Muscle layer of colon (tissue), 2 donors: ENCODE data around the gene NR5A1.

Experiments used
- H3K27ac ChIP-seq: one replicate; pipeline ENCODE4 v1.7.0; 2013; ENCODE audit warnings: low read depth, mild to moderate bottlenecking, low read length, moderate library complexity
- H3K27me3 ChIP-seq, 2 donors: one replicate each; pipeline ENCODE4 v1.7.0; 2013; ENCODE audit warnings: low read length in 2 of 2, mild to moderate bottlenecking in 2 of 2; ENCODE audit not compliant: insufficient read depth in 2 of 2, control insufficient read depth in 1 of 2
- H3K36me3 ChIP-seq: one replicate; pipeline ENCODE4 v1.7.0; 2013; ENCODE audit warnings: mild to moderate bottlenecking, low read length; ENCODE audit not compliant: insufficient read depth
- H3K4me1 ChIP-seq: one replicate; pipeline ENCODE4 v1.7.0; 2013; ENCODE audit warnings: mild to moderate bottlenecking, low read length; ENCODE audit not compliant: insufficient read depth
- H3K4me3 ChIP-seq, 2 donors: one replicate each; pipeline ENCODE4 v1.7.0; 2013; ENCODE audit warnings: low read length in 2 of 2, low read depth in 1 of 2, mild to moderate bottlenecking in 1 of 2, moderate library complexity in 1 of 2
- H3K9ac ChIP-seq: one replicate; pipeline ENCODE4 v1.7.0; 2013; ENCODE audit warnings: low read length
- H3K9me3 ChIP-seq: one replicate; pipeline ENCODE4 v1.7.0; 2013; ENCODE audit warnings: mild to moderate bottlenecking, low read length
- donor health status: abdominal sarcoma.
- donor health status: Adenocarcinoma of cecum.

Gene NR5A1

GRCh38 chr9:124467410-124468060, 39.7 kb downstream of the NR5A1 start:
- Histone ChIP-seq H3K4me3 (no peak overlapping the region), H3K9ac (no peak overlapping the region), H3K27ac (no peak overlapping the region), H3K36me3 (no peaks in the 10 kb centered on the region), H3K9me3 (no peaks in the 10 kb centered on the region), H3K4me1 (no peaks in the 10 kb centered on the region), H3K27me3 (no peaks in the 10 kb centered on the region)

- H3K9ac ChIP-seq: no peak overlapping the region
- no peak overlapping the region for H3K27ac ChIP-seq
- H3K27me3 ChIP-seq: no peaks in the 10 kb centered on the region
- H3K4me1 ChIP-seq: no peaks in the 10 kb centered on the region
- H3K4me3 ChIP-seq: no peak overlapping the region
- H3K36me3 ChIP-seq: no peaks in the 10 kb centered on the region
- no peaks in the 10 kb centered on the region for H3K9me3 ChIP-seq
Observed at GRCh38 chr9:124465736-124466135, 41.5 kb downstream of the NR5A1 start.

GRCh38 chr9:124462739-124463138, 44.5 kb downstream of the NR5A1 start:
- H3K4me1 ChIP-seq: no peaks in the 10 kb centered on the region
- no peak overlapping the region for H3K9ac ChIP-seq
- H3K9me3 ChIP-seq: no peaks in the 10 kb centered on the region
- no peaks in the 10 kb centered on the region for H3K36me3 ChIP-seq
- no peak overlapping the region for H3K27ac ChIP-seq
- no peak overlapping the region for H3K4me3 ChIP-seq
- H3K27me3 ChIP-seq: no peaks in the 10 kb centered on the region

- Histone ChIP-seq H3K27me3 (peaks cover 0 to 8% of the 10 kb centered on the region in 2 donors), H3K27ac (no peak overlapping the region), H3K4me3 (no peak overlapping the region), H3K36me3 (no peaks in the 10 kb centered on the region), H3K9ac (no peak overlapping the region), H3K9me3 (no peaks in the 10 kb centered on the region), H3K4me1 (no peaks in the 10 kb centered on the region)
Observed at GRCh38 chr9:124458441-124458840, 48.8 kb downstream of the NR5A1 start.

DNA sequence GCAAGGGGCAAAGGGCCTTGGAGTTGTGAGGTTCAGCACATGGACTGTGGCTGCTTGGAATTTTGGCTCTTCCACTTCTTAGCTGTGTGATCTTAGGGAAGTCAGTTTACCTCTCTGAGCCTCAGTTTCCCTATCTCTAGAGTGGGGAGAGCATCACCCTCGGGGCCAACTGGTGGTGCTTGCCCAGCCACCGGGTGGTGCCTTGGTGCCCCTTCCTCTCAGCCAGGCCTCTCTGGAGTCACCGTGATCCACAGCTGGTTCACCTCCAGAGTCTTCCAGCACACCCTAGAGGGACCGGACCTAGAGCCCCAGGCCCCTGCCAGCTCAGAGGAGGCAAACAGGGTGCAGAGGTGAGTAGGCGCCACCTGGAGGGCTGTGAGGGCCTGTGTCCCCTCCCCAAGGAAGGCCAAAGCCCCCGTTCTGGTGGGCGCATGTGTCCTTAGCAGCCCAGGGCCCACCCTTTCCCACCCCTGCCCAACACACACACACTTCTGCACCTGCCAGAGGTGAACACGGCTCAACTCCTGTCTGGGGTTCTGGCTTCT, 49.2 kb downstream of the NR5A1 start:
- Histone ChIP-seq H3K27ac (no peak overlapping the region), H3K4me1 (no peaks in the 10 kb centered on the region), H3K9ac (no peak overlapping the region), H3K27me3 (peaks cover 0 to 12% of the 10 kb centered on the region in 2 donors), H3K4me3 (no peak overlapping the region), H3K36me3 (no peaks in the 10 kb centered on the region), H3K9me3 (no peaks in the 10 kb centered on the region)

GRCh38 chr9:124457079-124457886, 49.9 kb downstream of the NR5A1 start:
- no peaks in the 10 kb centered on the region for H3K4me1 ChIP-seq
- H3K4me3 ChIP-seq: no peak overlapping the region
- no peaks in the 10 kb centered on the region for H3K36me3 ChIP-seq
- no peak overlapping the region for H3K9ac ChIP-seq
- H3K27ac ChIP-seq: no peak overlapping the region
- peaks cover 1 to 18% of the 10 kb centered on the region in 2 donors for H3K27me3 ChIP-seq
- no peaks in the 10 kb centered on the region for H3K9me3 ChIP-seq

- no peaks in the 10 kb centered on the region for H3K9me3 ChIP-seq
- H3K4me3 ChIP-seq: no peak overlapping the region
- no peaks in the 10 kb centered on the region for H3K4me1 ChIP-seq
- peaks cover 4 to 23% of the 10 kb centered on the region in 2 donors for H3K27me3 ChIP-seq
- no peak overlapping the region for H3K27ac ChIP-seq
- H3K36me3 ChIP-seq: no peaks in the 10 kb centered on the region
- no peak overlapping the region for H3K9ac ChIP-seq
Observed at GRCh38 chr9:124456341-124457078, 50.7 kb downstream of the NR5A1 start.

- H3K27ac ChIP-seq: no peak overlapping the region
- no peak overlapping the region for H3K4me3 ChIP-seq
Observed at GRCh38 chr9:124455820-124456219, 51.4 kb downstream of the NR5A1 start.

DNA sequence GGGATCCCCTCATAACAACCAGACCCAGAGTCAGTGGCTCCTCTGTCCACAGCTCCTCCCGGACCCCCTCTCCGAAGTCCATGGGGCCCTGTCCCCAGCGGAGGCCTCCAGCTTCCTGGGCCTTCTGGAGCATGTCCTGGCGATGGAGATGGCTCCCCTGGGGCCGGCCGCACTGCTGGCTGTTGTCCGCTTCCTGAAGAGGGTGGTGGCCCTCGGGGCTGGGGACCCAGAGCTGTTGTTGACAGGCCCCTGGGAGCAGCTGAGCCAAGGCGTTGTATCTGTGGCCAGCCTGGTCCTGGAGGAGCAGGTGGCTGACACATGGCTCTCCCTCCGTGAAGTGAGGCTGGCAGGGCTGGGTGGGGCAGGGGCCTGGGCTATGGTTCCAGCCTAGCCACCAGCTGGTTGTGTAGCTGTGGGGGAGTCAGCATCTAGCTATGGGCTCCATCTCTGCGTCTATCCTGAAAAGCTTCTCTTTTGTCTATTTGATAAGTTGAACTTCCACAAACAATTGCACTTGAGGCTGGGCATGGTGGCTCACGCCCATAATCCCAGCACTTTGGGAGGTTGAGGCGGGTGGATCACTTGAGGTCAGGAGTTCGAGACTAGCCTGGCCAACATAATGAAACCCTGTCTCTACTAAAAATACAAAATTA, 52.3 kb downstream of the NR5A1 start:
- H3K27me3 ChIP-seq: peaks cover 11 to 39% of the 10 kb centered on the region in 2 donors
- no peak overlapping the region for H3K9ac ChIP-seq
- H3K27ac ChIP-seq: no peak overlapping the region
- H3K4me3 ChIP-seq: no peak overlapping the region
- no peaks in the 10 kb centered on the region for H3K9me3 ChIP-seq
- no peaks in the 10 kb centered on the region for H3K36me3 ChIP-seq
- H3K4me1 ChIP-seq: no peaks in the 10 kb centered on the region

More at GRCh38 chr9:124455820-124456219, 51.4 kb downstream of the NR5A1 start:
- Histone ChIP-seq H3K9ac (no peak overlapping the region), H3K36me3 (no peaks in the 10 kb centered on the region), H3K4me1 (no peaks in the 10 kb centered on the region), H3K27me3 (peaks cover 6 to 30% of the 10 kb centered on the region in 2 donors), H3K9me3 (no peaks in the 10 kb centered on the region)

DNA sequence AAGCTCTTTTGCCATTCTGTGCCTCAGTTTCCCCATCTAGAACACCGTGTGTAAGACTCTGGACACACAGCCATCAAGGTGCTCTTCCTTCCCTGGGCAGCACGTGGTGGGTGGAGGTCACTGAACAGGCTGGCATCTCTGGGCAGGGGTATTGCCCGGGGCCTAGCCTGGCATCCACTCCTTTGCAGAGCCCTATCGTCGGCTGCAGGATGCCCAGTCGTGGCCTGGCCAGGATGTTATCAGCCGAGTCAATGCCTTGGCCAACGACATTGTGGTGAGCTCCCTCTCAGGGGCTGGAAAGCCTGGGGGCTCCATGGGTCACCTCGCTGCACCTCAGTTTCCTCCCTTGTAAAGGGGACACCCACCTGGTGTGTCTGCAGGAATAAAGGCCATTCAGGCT, 52.9 kb downstream of the NR5A1 start:
- Histone ChIP-seq H3K9me3 (no peaks in the 10 kb centered on the region), H3K36me3 (no peaks in the 10 kb centered on the region), H3K27me3 (peaks cover 11 to 43% of the 10 kb centered on the region in 2 donors), H3K9ac (no peak overlapping the region), H3K27ac (no peak overlapping the region), H3K4me1 (no peaks in the 10 kb centered on the region), H3K4me3 (no peak overlapping the region)
